GM19193 (cell line): Measurements from ENCODE around the gene KDR.

Experiments
- POLR2A ChIP-seq: IDR thresholded peaks from 4 replicates; pipeline ENCODE4 v1.6.1; 2011; ENCODE audit not compliant: insufficient read depth, insufficient read length; ENCODE audit errors: extremely low read depth

The KDR gene

GRCh38 chr4:55030589-55030988 lies 94.8 kb downstream of the KDR start:
- no peak for TF ChIP-seq POLR2A

DNA sequence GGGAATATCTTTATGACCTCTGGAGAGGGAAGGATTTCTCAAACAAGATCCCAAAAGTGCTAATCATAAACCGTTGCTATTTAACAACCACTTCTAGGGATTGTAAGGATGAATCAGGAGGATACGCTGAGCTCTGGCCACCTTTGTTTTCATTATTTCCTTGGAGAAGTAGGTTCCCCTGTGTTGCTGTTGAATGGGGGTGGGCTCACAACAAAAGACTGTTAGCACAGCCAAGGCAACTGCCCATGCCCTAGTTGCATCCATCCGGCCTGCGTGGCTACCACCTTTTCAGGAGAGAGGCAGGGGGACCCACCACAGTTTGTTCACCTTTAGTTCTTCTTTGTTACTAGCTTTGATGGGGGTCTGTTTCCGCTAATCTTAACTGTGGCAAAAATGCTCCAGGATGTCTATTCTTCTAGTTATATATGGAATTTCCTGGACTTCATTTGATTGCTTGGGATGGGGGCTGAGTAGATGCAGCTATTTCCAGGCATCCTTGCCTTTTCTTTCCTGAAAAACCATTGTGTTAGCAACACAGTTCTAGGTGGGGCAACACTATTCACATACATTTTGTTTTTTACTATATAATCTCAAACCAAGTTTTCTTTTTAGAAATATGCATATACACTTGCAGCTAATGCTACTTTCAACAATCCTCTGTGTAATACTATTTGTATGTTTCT lies 95.4 kb downstream of the KDR start:
- no peak for TF ChIP-seq POLR2A

DNA sequence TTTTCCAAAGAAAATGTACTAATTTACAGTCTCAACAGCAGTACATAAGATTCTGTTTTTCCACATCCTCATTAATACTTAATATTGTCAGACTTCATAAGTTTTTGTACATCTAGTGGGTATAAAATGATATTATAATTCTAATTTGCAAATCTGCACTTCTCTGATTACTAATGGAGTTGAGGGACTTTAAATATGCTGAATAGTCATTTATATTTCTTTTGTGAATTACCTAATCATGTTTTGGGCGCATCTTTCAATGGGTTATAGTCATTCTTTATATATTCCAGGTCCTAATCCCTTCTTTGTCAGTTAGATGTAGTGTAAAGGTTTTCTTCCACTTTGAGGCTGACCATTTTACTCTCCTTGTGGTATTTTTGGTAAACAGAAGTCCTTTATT lies 96.1 kb downstream of the KDR start:
- no peak for TF ChIP-seq POLR2A
